Measurements from ENCODE around the gene SLC25A21.
"Not testable (repeated sequence)": the region's sequence is repeated elsewhere in the genome, so short reads cannot be mapped to it uniquely, and the experiment has no call there.

Gene SLC25A21

DNA sequence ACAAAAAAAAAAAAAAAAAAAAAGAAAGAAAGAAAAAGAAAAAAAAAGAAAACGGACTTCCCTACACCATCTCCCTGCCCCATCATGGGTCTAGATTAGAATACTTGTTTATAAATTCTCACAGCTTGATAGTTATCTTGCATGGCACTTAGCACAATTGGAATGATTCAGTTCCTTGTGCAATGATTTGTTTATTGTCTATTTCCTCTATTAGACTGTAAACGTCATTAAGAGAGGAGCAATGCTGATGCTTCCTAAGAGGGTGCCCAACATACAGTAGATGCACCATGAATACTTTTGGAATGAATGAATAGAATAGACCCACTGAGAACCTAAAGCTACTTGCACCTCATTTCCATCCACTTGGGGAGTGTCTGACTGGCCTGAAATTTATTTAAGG, 469.9 kb downstream of the SLC25A21 start:
- no peak for DNase-seq (ENCODE audit: low read depth)

DNA sequence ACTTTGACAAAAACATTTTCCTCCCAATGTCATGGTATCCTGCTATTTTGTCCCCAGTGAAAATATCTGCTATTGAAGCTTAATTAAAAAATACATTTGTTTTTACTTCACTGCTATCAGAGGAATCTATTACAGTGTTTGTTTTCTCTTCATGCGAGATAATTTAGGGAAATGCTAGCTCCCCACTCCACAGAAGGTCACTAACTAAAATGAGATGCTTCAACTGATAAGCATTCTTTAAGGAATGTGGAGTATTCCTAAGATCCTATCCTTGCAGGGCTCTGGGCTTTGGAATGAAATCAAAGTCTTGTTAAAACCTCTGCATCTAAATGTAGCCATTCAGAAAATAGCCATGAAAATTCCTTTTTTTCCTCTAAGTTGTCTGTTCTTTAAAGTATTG, 471.3 kb downstream of the SLC25A21 start:
- no peak for DNase-seq (ENCODE audit: low read depth)

DNA sequence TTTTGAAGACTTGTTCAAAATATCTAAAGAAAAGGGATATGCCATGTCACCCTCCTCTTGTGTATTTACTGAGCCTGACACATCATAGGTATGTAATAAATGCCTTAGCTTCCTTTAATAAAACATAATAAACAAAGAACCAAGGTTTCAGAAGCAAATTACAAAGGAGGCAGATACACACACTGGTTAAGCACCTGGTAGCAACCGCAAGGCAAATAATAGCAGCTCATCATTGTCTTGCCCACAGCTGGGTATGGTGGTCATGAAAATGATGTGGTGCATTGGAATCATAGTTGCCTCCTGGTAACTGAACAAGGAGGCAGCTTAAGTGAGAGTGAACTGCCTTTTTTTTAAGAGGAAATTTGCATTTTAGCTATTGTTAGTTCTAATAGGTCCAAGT, 471.8 kb downstream of the SLC25A21 start:
- no peak for DNase-seq (ENCODE audit: low read depth)

DNA sequence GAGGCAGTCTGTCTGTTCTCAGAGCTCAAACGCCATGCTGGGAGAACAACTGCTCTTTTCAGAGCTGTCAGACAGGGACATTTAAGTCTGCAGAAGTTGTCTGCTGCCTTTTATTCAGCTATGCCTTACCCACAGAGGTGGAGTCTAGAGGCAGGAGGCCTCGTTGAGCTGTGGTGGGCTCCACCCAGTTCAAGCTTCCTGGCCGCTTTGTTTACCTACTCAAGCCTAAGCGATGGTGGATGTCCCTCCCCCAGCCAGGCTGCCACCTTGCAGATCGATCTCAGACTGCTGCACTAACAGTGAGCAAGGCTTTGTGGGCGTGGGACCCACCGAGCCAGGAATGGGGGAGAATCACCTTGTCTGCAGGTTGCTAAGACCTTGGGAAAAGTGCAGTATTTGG, 473.0 kb downstream of the SLC25A21 start:
- DNase-seq (ENCODE audit: low read depth): not testable (repeated sequence)

DNA sequence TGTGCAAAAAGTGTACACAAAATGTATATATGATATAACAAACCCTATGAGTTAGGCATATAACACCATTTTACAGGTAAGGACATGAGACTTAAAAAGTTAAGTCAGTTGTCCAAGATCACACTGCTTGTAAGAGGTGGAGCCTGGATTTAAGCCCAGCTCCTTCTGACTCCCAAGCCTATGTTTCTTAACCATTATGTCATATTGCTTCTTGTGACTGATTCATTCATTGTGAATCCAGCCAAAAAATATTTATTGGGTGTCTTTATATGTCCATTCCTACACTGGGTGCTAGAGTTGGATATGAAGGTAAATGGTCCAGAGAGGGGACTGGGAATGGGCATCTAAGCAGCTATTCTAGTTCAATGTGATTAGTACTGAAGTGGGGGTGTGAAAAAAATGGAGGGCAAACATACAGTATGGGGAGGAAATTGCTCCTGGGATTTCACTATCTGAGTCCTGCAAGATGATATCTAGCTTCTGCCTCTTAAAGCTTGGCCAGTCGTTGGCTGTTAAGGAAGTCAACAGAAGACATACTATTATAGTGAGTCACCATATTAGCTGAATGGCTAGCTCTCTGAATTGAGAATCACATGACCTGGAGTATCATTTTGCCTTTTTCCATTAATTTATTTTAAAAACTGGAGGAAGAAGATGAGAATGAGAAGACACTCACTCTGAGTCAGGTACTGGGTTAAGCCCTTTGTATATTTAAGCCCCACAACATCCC, 481.9 kb downstream of the SLC25A21 start:
- no peak for DNase-seq (ENCODE audit: low read depth)

DNA sequence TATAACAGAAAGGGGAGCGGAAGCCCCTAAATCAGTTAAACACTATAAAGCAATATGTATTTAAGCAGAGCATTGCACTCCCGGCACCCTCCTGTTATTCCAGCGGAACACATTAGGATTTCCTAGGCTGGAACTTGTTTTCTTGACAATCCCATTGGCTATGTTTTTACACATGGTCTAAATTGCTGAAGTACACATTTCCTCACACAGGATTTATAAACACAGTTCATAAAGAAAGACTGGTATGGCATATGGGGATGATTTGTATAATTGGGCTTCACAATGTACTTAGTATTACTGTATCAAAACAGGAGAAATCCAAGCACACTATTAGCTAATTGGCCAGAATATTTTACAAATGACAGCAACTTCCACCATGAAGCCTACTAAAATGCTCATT, 487.5 kb downstream of the SLC25A21 start:
- DNase-seq (ENCODE audit: low read depth): no peak

DNA sequence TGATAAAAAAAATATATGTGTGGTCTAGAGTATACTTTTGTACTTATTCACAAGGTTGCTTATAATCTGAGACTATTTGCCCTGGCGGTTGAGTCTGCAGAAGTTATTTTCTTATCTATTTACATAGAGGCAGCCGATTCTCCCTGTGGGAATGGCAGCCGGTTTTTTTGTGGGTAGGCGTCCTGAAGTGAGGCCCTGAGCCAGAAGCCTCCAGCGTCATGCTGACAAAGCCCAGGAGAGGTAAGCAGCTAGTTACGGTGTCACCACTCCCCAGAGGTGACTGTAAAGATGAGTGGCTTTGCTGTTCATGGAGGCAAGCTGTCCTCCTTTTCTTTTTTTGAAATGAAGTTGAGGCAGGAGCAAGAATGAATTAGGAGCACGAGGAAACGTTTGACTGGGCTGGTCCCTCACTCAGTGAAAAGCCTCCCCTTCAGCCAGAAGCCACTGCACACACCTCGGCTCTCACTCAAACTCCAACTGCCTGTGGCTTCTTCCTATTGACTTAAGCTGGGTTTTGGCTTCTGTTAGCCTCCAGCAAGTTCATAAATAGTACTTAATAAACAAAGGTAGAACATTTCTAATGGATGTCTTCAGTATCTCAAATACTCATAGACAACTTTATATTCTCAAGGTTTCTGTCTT, 489.2 kb downstream of the SLC25A21 start:
- DNase-seq (ENCODE audit: low read depth): no peak

DNA sequence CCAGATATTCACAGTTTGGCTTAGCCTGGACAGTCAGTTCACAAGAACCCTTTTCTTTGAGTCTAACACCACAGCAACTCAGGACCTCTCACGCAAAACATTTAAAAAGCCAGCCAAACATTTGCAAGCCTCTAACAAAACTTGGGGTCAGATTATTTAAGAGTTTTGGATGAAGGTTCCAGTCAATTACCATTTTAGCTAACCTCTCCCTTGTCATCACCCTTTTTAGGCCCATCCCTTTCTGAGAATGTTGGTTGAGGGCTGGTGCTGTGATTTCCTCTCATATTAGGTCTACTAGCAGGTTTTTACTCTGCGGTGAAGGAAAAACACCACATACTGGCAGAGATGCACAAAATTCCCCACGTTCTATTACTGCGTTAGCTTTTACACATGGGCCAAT, 490.1 kb downstream of the SLC25A21 start:
- DNase-seq (ENCODE audit: low read depth): no peak

DNA sequence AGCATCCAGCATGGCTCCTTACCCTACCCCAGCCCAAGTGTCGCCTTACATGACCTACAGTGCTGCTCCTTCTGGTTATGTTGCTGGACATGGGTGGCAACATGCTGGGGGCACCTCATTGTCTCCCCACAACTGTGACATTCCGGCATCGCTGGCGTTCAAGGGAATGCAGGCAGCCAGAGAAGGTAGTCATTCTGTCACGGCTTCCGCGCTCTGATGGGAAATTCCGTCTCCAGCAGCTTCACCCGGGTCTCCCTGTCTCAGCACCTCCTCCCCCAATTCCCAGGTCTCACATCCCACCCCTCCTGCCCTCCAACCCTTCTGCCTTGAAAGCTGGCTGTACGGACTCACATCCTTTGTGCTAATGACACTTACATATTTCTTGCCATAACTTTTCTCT, 496.2 kb downstream of the SLC25A21 start:
- no peak for DNase-seq (ENCODE audit: low read depth)

DNA sequence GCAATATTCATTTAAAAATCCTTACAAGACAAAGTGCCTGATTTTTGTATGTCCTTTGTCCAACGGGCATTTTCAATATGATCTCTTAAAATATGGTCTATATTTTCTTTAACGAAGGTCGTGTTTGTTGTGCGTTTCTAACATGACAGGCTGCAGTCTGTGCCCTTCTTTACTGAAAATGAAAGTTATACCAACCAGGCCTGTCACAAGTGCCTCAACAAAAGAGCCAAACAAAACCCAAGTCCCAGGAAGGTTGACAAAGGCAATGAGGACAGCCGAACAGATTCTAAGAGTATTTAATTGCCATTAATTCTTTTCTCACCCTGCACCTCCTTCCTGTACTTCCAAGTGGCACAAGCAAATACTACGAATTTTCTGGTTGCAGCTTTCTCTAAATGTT, 496.8 kb downstream of the SLC25A21 start:
- DNase-seq (ENCODE audit: low read depth): no peak

DNA sequence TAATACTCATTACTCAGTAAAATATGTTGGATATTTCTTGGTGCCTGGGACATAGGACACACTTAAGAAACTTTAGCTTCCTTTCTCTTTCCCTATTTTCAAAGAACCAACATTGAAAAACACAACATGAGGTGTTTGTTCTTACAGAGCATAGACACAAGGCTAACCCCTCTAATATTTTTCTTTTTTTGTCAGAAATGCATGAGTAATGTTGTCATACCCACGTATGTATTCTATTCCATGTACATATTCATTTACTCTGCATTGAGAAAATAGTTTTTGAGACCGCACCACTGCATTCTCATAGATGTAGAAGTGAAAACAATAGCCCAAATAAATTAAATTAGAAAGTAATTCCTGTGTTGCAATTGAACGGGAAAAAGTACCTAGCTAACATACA, 497.7 kb downstream of the SLC25A21 start:
- no peak for DNase-seq (ENCODE audit: low read depth)

DNA sequence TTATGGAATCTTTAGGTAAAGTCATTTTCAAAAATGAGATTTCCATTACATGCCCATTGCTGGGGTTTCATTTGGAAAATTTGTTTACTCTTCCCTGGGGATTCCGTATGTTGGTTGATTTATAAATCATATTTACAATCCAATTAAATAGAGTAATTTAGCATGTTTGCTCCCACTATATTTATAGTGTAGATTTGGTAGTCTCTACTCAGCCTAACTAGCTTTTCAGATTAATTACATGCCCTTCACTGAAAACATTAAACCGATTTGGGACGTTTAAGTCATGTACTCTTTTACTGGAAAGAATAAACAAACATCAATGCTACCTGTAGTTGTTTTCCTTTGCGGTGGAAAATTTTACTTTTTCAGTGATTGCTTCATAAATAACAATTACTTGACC, 500.3 kb downstream of the SLC25A21 start:
- no peak for DNase-seq (ENCODE audit: low read depth)

DNA sequence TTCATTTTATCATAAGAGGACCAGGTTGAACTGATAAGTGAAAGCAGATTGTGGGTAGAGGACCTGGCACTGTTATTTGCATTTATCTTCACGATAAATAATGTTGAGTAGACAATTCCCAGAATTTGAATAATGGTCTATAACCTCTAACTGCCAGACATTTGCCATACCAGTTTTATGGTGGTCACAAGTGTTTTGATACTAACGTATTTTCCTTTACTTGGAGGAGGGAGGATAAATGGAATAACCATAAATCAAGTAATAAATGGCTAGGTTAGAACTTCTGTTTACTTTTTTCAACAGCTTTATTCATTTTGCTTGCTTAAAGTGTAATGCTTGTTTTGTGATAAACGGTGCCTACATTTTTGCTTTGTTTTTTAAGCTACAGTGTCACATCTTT, 501.3 kb downstream of the SLC25A21 start:
- no peak for DNase-seq (ENCODE audit: low read depth)

DNA sequence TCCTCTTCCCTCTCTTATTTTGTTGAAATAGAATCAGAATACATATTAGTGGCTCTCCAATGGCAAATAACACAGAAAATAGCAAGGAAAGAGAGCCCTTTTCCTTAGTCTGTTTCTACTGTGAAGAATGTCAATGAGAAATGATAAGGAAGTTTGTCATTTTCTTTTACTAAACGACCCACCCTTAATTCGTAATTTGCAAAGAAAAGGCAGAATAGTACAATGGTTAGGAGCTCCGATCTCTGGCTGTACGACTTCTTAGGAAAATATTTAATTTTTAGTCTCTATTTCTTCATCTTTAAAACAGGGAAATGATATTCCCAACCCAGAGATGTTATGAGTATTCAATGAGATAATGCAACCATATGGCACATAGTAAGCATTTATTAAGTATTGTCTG, 504.7 kb downstream of the SLC25A21 start:
- DNase-seq (ENCODE audit: low read depth): no peak

DNA sequence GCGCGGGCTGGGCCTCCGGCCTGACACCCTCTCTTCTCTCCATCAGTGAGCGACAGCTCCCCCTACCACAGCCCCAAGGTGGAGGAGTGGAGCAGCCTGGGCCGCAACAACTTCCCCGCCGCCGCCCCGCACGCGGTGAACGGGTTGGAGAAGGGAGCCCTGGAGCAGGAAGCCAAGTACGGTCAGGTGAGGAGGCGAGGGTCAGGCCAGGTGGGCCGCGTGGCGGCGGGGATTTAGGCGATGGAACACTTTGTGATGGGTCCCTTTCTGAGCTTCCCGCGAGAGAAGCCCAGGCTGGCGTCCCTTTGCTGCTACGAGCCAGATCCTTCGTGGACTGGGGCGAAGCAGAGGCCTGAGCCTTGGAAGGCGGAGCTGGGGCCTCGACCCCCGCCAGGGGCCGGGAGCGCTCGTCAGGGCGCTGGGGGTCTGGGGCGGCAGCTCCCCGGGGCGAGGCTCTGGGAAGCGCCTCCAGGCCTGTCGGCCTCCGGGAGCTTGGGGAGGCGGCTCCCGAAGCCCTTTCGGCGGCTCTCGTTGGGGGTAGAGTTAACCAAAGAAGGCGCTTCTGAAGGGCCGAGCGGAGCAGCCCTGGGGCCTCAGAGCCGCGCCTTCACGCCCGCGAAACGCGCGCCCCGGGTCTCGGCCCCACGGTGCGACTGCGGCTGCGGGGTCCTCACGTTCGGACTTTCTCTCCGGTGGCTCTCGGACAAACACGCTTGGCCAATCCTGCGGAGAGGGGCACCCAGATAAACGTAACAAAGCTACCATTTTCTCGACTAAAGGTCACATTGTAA, 505.8 kb downstream of the SLC25A21 start:
- DNase-seq (ENCODE audit: low read depth): no peak

DNA sequence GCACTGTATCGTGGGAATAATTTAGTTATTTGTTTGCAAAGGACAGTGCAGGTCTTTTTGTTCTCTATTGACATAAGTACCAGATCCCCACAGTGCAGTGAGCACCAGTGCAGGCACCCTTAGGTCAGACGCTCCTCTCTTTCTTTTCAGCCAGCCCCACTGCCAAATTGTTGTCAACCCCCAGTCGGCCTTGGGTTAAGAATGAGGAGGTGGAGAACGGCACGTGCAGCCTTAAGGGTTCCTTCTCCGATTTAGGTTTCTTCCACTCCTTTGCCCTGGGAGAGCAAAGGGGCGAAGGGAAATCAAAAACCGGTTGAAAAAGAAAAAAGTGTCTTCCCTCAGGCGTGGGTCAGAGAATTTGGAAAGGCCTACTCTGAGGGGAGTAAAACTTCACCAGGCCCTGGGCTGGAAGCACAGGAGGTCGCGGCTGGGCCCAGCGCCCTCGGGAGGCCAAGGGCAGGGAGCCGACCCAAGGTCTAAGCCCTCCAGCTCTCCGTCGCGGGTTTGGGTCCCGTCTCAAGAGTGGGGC, 506.5 kb downstream of the SLC25A21 start:
- no peak for DNase-seq (ENCODE audit: low read depth)

DNA sequence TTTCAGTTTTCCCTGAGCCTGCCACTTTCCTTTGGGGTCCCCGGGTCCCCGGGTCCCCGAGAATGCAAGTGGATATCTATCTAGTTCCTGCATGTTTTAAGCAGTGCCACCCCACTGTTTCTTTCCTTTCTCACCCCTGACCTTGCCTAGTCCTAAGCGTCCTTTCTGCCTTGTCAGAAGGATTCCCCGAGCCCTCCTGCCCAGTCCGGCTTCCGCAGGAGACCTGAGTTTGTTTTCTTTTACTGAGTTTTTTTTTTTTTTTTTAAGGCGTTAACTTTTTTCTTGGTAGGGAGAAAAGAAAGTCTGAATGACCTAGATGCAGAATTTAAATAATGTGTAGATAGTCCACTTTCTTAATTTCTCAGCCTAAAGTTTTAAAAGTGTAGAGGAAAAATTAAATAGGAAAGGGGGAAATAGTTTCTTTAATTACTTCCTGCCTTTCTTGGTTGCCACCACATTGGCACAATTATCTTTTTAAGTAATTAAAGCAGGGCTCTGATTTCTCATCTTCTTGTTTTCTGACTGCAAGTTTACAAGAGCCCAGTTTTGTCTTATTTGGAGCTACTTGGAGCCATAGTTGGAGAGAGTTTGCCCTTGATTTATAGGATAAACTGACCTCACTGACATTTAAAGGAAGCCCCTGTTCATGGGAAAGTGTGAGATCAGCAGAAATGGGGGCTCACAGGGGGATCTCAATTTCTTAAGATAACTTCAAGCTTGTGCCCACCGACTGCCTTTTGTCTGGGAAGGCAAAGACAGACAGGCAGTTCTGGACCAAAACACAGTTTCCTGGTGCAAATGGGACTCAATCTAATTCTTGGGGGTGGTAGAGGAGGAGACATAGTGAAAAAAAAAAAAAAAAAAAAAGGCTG, 507.8 kb downstream of the SLC25A21 start:
- DNase-seq (ENCODE audit: low read depth): no peak

DNA sequence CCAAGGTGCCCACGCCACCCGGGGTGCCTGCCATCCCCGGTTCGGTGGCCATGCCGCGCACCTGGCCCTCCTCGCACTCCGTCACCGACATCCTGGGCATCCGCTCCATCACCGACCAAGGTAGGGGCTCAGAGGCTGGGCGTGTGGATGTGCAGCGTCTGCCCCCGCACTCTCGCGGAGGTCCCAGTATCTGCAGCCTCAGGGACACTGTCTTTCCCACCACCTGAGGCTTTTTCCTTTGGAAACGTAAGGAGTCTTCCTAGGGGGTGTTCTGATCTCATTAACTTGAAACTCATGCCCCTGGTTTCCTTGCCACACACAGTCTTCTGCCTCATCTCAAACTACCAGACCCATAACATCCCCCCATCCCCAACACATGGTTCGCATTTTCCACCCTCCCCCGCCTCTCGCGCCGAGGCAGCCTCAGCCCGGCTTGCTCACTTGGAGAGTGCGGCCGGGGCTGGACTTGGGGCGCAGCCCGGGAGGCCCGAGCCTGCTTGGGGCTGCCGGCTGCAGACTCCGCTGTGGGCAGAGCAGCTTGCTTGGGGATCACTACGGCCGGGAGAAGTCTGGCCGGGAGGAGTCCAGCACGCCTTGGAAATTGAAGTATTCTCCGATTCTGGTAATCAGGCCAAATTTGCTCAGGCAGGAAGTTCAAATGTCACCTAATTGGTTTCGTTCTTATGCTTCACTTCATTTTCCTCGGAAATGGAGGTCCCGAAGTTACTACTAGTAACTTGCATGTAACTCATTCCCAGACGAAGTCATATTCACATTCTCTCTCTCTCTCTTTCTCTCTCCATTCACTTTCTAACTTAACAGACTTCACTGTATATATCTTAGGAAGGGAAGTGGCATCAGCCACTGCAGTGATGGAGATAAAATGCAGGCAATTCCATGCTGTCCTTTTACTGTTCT, 508.7 kb downstream of the SLC25A21 start:
- no peak for DNase-seq (ENCODE audit: low read depth)

DNA sequence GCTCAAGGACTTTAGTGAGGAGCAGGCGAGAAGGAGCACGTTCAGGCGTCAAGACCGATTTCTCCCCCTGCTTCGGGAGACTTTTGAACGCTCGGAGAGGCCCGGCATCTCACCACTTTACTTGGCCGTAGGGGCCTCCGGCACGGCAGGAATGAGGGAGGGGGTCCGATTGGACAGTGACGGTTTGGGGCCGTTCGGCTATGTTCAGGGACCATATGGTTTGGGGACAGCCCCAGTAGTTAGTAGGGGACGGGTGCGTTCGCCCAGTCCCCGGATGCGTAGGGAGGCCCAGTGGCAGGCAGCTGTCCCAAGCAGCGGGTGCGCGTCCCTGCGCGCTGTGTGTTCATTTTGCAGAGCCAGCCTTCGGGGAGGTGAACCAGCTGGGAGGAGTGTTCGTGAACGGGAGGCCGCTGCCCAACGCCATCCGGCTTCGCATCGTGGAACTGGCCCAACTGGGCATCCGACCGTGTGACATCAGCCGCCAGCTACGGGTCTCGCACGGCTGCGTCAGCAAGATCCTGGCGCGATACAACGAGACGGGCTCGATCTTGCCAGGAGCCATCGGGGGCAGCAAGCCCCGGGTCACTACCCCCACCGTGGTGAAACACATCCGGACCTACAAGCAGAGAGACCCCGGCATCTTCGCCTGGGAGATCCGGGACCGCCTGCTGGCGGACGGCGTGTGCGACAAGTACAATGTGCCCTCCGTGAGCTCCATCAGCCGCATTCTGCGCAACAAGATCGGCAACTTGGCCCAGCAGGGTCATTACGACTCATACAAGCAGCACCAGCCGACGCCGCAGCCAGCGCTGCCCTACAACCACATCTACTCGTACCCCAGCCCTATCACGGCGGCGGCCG, 509.6 kb downstream of the SLC25A21 start:
- no peak for DNase-seq (ENCODE audit: low read depth)

DNA sequence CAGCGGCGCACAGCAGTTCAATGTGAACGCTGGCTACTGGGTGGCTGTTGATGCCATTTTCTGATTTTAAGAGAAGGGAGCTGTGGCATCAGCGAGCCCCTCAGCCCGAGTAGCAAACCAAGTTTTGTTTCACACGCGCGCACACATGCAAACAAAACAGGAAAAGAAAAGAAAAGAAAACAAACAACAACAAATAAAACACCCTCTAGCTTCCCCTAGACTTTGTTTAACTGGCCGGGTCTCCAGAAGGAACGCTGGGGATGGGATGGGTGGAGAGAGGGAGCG, 510.2 kb downstream of the SLC25A21 start:
- no peak for DNase-seq (ENCODE audit: low read depth)
